Measurements from ENCODE around the gene VAMP3. TPM values are rescaled to one million over a fixed set of nuclear protein-coding genes. Genes with fewer than 3 reads are reported as not detected.
A peak's percentile ranks its signal among the peaks of the same experiment; 100 is the strongest.

The VAMP3 gene, protein sequence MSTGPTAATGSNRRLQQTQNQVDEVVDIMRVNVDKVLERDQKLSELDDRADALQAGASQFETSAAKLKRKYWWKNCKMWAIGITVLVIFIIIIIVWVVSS
- 23.8 and 24.7 TPM in 2 replicates for total RNA-seq

DNA sequence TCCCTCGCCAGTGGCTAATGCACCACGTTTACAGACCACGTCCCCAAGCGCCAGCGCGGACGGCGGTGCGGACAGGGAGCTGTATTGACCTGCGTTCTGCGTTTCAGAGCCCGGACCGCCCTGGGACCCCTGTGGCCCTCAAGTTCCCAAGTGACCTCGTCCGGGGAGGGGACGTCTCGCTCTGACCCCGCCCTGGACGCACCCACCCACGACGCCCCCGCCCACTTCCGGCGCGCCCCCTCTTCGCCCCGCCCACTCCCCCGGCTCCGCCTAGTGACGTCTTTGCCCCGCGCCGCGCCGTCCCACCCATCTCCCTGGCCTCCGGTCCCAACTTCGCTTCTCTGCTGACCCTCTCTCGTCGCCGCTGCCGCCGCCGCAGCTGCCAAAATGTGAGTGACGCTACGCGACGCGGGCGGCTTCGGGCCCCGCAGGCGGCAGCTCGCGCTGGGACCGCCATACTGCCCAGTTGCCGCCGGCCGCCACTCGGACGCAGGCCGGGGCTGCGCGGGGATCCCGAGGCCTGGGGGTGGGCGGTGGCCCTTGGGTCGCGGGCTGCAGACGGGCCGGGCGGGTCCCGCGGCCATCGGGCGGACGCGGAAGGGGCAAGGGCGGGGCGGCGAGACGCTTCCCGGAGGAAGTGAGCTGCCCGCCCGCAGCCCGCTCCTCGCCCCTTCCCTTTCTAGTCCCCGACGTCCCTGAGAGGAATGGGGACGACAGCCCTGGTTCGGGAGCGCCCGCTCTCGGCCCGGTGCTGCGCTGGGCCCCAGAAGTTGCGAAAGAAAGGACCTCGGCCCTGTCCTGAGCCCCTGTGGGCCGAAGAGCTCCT lies at the start of gene VAMP3:
Gene VAMP3 (plus strand): TSS at position 300 of the 826 bp plus-strand sequence. CDS start 88 bp downstream, at position 388.
- Mint-ChIP-seq H3K27me3 (peaks cover 26% of the 10 kb centered on the region), H3K9me3 (no peaks in the 10 kb centered on the region), H3K27ac (peak within 1 kb of the TSS; percentile 80), H3K4me3 (peak within 1 kb of the TSS; percentile 90), H3K4me1 (peaks cover 25% of the 10 kb centered on the region), H3K36me3 (ENCODE audit: low read depth) (peaks cover 19% of the 10 kb centered on the region)
- peak; percentile 94 for DNase-seq
- intact Hi-C loops (cut with micrococcal nuclease): loop anchor here (1.0 kb wide), 1 partner anchor 12 kb away; no protein-coding TSS in a partner anchor

DNA sequence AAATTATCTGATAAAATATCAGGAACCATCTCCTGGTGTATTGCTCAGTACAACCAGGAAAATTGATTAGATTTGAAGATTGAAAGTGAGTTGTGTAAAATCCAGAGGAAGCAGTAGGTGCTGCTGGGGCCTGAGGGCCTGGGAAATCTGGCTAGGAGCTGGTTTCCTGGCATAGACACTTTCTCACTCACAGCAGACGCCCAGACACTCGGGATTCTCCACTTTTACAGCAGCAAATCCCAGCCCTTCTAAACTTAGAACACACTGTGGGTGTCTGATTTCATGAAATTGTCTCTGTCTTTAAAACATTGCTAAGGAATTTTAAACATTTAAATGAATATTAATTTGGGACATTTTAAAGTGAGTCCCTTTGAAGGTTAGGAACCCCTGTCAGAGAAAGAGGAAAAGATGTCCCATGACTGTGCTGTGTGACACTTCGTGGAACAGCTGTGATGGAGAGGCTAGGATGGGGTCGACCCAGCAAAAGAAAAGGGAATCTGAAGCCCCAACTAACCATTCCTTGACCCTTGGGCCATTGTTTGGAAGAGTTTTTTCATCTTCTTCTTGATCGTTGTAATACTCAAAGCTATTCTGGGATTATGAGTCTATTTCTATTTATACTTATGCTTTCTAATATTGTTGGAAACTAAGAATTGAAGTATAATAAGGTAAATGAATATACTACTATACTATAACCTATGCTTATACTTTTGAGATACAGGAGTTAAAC lies 49.0 kb upstream of the VAMP3 start:
- intact Hi-C loops (cut with micrococcal nuclease): no loop called here
- H3K27me3 Mint-ChIP-seq: peaks cover 10% of the 10 kb centered on the region
- H3K9me3 Mint-ChIP-seq: no peaks in the 10 kb centered on the region
- H3K4me3 Mint-ChIP-seq: no peak overlapping the region
- no peak overlapping the region for H3K27ac Mint-ChIP-seq
- no peaks in the 10 kb centered on the region for H3K4me1 Mint-ChIP-seq
- no peak for DNase-seq
- no peaks in the 10 kb centered on the region for H3K36me3 Mint-ChIP-seq (ENCODE audit: low read depth)

DNA sequence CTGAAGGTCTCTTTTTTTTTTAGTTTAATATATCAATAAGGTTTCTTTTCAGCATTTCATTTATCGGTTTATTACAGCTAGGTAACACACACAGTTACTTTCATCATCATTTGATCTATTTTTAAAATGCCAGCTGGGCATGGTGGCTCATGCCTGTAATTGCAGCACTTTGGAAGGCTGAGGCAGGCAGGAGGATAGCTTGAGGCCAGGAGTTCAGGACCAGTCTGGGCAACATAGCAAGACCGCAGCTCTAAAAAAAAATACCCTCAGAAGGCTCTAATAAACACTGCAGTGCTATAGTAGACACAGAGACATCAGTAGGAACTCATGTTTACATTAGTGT lies 48.5 kb upstream of the VAMP3 start:
- Mint-ChIP-seq H3K4me3 (no peak overlapping the region), H3K36me3 (ENCODE audit: low read depth) (no peaks in the 10 kb centered on the region), H3K4me1 (no peaks in the 10 kb centered on the region), H3K27ac (no peak overlapping the region), H3K27me3 (peaks cover 10% of the 10 kb centered on the region), H3K9me3 (no peaks in the 10 kb centered on the region)
- no peak for DNase-seq
- intact Hi-C loops (cut with micrococcal nuclease): no loop called here

DNA sequence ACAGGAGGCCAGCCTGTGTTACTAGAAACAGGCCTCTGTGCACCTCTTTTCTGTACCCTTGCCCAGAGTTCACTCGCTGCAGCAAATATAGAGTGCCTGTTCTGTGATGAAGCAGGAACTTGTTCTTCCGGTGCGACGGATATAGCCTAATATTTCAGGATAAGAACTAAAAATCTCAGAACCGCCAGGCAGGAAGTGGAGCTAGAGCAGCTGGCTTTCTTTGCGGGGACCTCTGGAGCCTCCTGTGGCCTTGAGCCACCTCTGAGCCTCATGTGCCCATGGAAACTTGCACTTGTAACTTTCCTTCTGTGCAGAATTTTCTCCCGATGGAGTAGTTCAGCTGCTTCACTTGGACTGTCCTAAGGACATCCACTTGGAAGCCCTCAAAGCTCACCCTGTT lies 44.5 kb upstream of the VAMP3 start:
- no peak overlapping the region for H3K4me3 Mint-ChIP-seq
- H3K27me3 Mint-ChIP-seq: peaks cover 8% of the 10 kb centered on the region
- no peaks in the 10 kb centered on the region for H3K4me1 Mint-ChIP-seq
- H3K27ac Mint-ChIP-seq: no peak overlapping the region
- no peaks in the 10 kb centered on the region for H3K36me3 Mint-ChIP-seq (ENCODE audit: low read depth)
- H3K9me3 Mint-ChIP-seq: no peaks in the 10 kb centered on the region
- no peak for DNase-seq
- intact Hi-C loops (cut with micrococcal nuclease): no loop called here

DNA sequence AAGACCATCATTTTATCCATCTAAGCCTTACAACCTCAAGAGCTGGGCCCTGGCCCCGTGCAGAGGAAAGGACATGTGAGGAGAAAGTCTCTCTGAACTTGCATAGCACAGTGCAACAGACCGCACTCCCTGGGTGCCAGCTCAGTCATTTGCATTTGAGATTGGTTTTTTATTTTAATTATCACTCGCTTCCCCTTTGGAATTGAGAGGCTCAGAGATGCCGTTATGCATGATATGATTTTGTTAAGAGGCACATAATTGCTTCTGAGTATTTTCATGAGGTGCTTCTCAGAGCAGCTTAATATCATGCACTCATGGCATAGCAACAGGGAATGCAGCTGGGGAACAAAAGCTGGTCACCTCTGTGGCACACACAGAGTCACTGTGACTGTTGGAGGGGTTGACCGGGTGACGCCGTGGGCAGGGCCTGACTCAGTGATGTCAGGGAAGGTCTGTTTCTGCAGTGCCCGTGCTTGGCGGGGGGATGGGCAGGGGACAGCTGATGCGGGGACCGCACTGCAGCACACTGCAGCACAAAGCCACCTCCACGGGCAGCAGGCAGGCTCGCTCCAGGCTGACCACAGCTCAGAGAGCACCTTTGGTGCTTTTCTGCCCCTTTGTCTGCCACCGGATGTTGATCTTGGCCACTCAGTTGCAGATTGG lies 43.2 kb upstream of the VAMP3 start:
- H3K27ac Mint-ChIP-seq: no peak overlapping the region
- intact Hi-C loops (cut with micrococcal nuclease): no loop called here
- no peak overlapping the region for H3K4me3 Mint-ChIP-seq
- H3K9me3 Mint-ChIP-seq: no peaks in the 10 kb centered on the region
- H3K27me3 Mint-ChIP-seq: peaks cover 5% of the 10 kb centered on the region
- H3K4me1 Mint-ChIP-seq: no peaks in the 10 kb centered on the region
- no peaks in the 10 kb centered on the region for H3K36me3 Mint-ChIP-seq (ENCODE audit: low read depth)
- no peak for DNase-seq

DNA sequence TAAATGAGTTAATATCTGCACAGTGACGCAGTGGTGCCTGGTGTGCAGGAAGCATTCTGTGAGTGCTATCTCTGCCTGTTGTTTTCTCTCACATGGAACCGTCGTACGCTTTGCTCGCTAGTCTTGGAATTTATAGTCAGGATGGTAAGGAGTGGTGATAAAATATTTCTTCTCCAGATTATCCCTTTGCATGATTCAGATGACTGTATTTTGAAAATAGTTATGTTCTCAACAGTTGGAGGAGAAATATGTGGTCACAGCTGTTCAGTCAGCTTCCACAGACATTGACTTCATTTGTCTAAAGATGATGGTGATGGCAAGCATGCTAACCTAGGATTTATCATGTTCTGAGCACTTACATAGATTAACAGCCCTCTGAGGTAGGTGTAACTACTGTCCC lies 41.3 kb upstream of the VAMP3 start:
- no peaks in the 10 kb centered on the region for H3K4me1 Mint-ChIP-seq
- no peak overlapping the region for H3K27ac Mint-ChIP-seq
- DNase-seq: no peak
- no peak overlapping the region for H3K4me3 Mint-ChIP-seq
- H3K27me3 Mint-ChIP-seq: peaks cover 4% of the 10 kb centered on the region
- no peaks in the 10 kb centered on the region for H3K36me3 Mint-ChIP-seq (ENCODE audit: low read depth)
- H3K9me3 Mint-ChIP-seq: no peaks in the 10 kb centered on the region
- intact Hi-C loops (cut with micrococcal nuclease): no loop called here

DNA sequence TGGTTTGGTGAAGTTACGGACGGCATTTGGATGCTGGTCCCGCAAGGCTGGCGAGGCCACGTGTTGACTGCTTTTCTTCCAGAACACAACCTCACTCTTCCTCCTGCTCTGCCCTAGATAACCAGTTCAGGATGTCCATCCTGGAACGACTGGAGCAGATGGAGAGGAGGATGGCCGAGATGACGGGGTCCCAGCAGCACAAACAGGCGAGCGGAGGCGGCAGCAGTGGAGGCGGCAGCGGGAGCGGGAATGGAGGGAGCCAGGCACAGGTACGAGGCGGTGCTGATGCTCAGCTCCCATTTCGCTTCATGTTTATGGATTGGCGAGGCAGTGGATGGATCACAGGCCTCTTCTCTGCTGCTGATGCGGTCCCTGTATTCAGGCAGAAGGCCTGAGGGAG lies 38.8 kb upstream of the VAMP3 start:
- no peak overlapping the region for H3K27ac Mint-ChIP-seq

DNA sequence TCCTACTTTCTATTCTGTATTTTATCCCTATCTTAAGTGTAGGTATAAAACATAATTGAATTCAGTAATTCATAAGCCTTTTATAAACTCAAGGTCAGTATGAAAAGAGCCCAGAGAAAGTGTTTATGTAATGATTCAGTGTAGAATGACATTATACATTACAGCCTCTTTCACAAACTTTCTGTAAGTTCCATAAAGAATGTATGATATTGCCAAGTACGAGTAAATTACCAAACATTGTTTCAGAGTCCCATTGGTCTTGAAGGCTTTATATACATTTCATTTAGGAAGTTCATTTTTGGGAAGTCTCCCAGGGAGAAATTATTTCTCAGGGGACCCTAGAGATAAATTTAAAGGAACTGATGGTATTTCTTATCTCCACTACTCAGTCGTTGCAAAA lies 37.8 kb upstream of the VAMP3 start:
- peaks cover 2% of the 10 kb centered on the region for H3K27me3 Mint-ChIP-seq

More for the DNA sequence above, 38.8 kb upstream of the VAMP3 start:
- no peak overlapping the region for H3K4me3 Mint-ChIP-seq
- peaks cover 2% of the 10 kb centered on the region for H3K27me3 Mint-ChIP-seq
- no peaks in the 10 kb centered on the region for H3K9me3 Mint-ChIP-seq
- no peaks in the 10 kb centered on the region for H3K36me3 Mint-ChIP-seq (ENCODE audit: low read depth)
- intact Hi-C loops (cut with micrococcal nuclease): no loop called here
- DNase-seq: no peak
- H3K4me1 Mint-ChIP-seq: no peaks in the 10 kb centered on the region

DNA sequence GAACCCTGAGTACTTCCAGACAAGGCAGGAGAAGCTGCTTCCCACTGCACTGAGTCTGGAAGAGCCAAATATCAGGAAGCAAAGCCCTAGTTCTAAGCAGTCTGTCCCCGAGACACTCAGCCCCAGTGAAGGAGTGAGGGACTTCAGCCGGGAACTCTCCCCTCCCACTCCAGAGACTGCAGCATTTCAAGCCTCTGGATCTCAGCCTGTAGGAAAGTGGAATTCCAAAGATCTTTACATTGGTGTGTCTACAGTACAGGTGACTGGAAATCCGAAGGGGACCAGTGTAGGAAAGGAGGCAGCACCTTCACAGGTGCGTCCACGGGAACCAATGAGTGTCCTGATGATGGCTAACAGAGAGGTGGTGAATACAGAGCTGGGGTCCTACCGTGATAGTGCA lies 33.1 kb upstream of the VAMP3 start:
- intact Hi-C loops (cut with micrococcal nuclease): no loop called here
- no peak overlapping the region for H3K4me3 Mint-ChIP-seq
- no peaks in the 10 kb centered on the region for H3K9me3 Mint-ChIP-seq
- H3K27ac Mint-ChIP-seq: no peak overlapping the region
- H3K4me1 Mint-ChIP-seq: no peaks in the 10 kb centered on the region
- no peaks in the 10 kb centered on the region for H3K27me3 Mint-ChIP-seq
- DNase-seq: no peak
- no peaks in the 10 kb centered on the region for H3K36me3 Mint-ChIP-seq (ENCODE audit: low read depth)

More for the DNA sequence above, 37.8 kb upstream of the VAMP3 start:
- Mint-ChIP-seq H3K27ac (no peak overlapping the region), H3K36me3 (ENCODE audit: low read depth) (no peaks in the 10 kb centered on the region), H3K4me3 (no peak overlapping the region), H3K9me3 (no peaks in the 10 kb centered on the region), H3K4me1 (no peaks in the 10 kb centered on the region)
- intact Hi-C loops (cut with micrococcal nuclease): no loop called here
- no peak for DNase-seq

DNA sequence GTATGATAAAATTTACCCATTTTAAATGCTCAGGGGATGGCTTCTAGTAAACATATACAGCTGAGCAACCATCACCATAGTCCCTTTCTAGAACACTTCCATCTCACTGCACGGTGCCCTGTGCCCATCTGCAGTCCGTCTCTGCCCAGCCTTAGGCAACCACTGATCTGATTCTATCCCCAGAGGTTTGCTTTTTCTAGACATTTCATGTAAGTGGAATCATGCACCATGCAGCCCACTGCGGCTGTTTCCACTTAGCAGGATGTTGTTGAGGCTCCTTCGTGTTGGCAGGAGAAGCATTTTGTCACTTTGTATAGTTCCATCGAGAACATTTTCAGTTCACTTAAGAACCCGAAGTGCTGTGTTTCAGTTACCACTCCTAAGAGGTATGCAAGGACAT lies 27.8 kb upstream of the VAMP3 start:
- H3K4me3 Mint-ChIP-seq: no peak overlapping the region
- H3K9me3 Mint-ChIP-seq: no peaks in the 10 kb centered on the region
- no peak for DNase-seq
- no peak overlapping the region for H3K27ac Mint-ChIP-seq
- H3K27me3 Mint-ChIP-seq: no peaks in the 10 kb centered on the region
- H3K4me1 Mint-ChIP-seq: no peaks in the 10 kb centered on the region
- H3K36me3 Mint-ChIP-seq (ENCODE audit: low read depth): no peaks in the 10 kb centered on the region
- intact Hi-C loops (cut with micrococcal nuclease): no loop called here

DNA sequence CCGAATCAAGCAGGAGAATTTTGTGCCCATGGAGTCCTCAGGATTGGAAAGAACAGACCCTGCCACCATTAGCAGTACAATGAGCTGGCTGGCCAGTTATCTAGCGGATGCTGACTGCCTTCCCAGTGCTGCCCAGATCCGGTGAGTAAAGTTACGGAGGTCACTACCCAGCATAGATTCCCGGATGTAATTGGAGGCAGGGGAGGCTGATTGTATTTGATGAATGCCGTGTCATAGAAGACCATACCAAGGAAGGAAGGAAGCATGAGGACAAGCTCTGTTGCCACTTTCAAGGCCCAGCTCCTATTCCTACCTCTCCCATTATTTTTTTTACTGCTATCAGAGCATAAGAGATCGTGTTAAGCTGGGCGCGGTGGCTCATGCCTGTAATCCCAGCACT lies 26.2 kb upstream of the VAMP3 start:
- Mint-ChIP-seq H3K27me3 (no peaks in the 10 kb centered on the region), H3K36me3 (ENCODE audit: low read depth) (no peaks in the 10 kb centered on the region), H3K4me3 (no peak overlapping the region), H3K9me3 (no peaks in the 10 kb centered on the region), H3K4me1 (no peaks in the 10 kb centered on the region), H3K27ac (no peak overlapping the region)
- DNase-seq: no peak
- intact Hi-C loops (cut with micrococcal nuclease): no loop called here

DNA sequence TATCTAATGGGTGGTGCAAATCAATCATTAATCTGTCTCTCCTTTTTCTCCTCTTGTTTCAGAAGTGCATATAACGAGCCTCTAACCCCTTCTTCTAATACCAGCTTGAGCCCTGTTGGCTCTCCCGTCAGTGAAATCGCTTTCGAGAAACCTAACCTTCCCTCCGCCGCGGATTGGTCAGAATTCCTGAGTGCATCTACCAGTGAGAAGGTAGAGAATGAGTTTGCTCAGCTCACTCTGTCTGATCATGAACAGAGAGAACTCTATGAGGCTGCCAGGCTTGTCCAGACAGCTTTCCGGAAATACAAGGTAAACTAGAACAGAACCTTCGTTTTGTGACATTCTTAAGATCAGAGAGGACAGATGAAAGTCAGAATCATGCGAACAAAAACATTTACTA lies 25.3 kb upstream of the VAMP3 start:
- H3K27me3 Mint-ChIP-seq: no peaks in the 10 kb centered on the region
- H3K36me3 Mint-ChIP-seq (ENCODE audit: low read depth): no peaks in the 10 kb centered on the region
- intact Hi-C loops (cut with micrococcal nuclease): no loop called here
- no peak for DNase-seq
- H3K4me1 Mint-ChIP-seq: no peaks in the 10 kb centered on the region
- H3K27ac Mint-ChIP-seq: no peak overlapping the region
- H3K9me3 Mint-ChIP-seq: no peaks in the 10 kb centered on the region
- H3K4me3 Mint-ChIP-seq: no peak overlapping the region

DNA sequence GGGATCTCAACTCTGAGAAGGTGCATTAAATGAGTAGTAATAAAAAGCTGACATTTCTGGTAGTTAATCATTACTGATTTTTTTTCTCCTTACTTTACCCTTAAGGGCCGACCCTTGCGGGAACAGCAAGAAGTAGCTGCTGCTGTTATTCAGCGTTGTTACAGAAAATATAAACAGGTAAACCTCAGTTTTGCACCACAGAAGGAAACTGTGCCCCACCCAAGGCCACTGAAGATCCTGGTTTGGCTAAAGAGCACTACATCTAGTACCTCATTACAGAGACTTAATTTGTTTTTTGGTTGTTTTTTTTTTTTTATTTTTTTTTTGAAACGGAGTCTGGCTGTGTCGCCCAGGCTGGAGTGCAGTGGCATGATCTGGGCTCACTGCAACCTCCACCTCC lies 23.5 kb upstream of the VAMP3 start:
- H3K27ac Mint-ChIP-seq: no peak overlapping the region
- H3K27me3 Mint-ChIP-seq: no peaks in the 10 kb centered on the region
- H3K4me3 Mint-ChIP-seq: no peak overlapping the region
- peaks cover under 1% of the 10 kb centered on the region for H3K4me1 Mint-ChIP-seq
- DNase-seq: no peak
- no peaks in the 10 kb centered on the region for H3K36me3 Mint-ChIP-seq (ENCODE audit: low read depth)
- intact Hi-C loops (cut with micrococcal nuclease): no loop called here
- no peaks in the 10 kb centered on the region for H3K9me3 Mint-ChIP-seq

DNA sequence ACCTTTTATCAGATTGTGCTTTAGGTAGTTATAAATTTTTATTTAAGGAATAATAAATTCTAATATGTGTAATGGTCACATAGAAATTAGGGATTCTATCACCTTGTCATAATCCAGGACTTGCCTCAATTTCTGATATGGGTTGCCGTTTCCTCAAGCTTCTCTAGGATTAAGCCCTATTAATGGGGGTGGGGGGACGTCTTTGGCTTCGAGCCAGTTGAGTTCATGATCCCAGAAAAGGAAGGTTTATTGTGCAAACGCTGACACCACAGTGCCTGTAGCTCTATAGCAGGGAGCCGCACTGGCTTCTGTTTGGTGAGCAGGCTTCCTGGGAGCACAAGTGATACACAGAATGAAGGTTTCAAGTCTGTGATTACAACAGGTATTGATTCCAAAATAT lies 22.0 kb upstream of the VAMP3 start:
- intact Hi-C loops (cut with micrococcal nuclease): no loop called here

More for the DNA sequence above, 22.0 kb upstream of the VAMP3 start:
- H3K4me1 Mint-ChIP-seq: peaks cover 4% of the 10 kb centered on the region
- no peak overlapping the region for H3K27ac Mint-ChIP-seq
- H3K4me3 Mint-ChIP-seq: no peak overlapping the region
- no peaks in the 10 kb centered on the region for H3K36me3 Mint-ChIP-seq (ENCODE audit: low read depth)
- H3K9me3 Mint-ChIP-seq: no peaks in the 10 kb centered on the region
- H3K27me3 Mint-ChIP-seq: peaks cover 9% of the 10 kb centered on the region
- DNase-seq: no peak
